SK-N-SH (cell line): Measurements from ENCODE around the gene INF2. TPM values are rescaled to one million over a fixed set of nuclear protein-coding genes. Genes with fewer than 3 reads are reported as not detected.

ENCODE experiments used
- CTCF ChIA-PET: fragments of 300-600, 350-600 bp; formaldehyde crosslinking; extraction: SDS; loops from one replicate; lab custom pipeline; 2021; lab: Yijun Ruan, JAX
- POLR2A ChIA-PET: fragments of 350-600 bp; sonication (Branson Sonifier 250); formaldehyde crosslinking; extraction: SDS; loops from one replicate; lab custom pipeline; 2020; ENCODE audit warnings: antibody characterized with exemption, inconsistent platforms; lab: Yijun Ruan, JAX
- DNase-seq: peaks from one replicate; pipeline ENCODE4 v3.0.0; 2012
- H2AFZ ChIP-seq: fragments of 200-600 bp; sonication (generic); 2 replicates; pipeline ENCODE4 v1.8.1; 2016; ENCODE audit warnings: antibody characterized with exemption, mild to moderate bottlenecking, low read depth
- H3F3A ChIP-seq: fragments of 200-600 bp; sonication (generic); replicated peaks from 2 replicates; pipeline ENCODE3; 2016; ENCODE audit warnings: antibody characterized with exemption, mild to moderate bottlenecking; ENCODE audit not compliant: insufficient read depth
- H3K27ac ChIP-seq, 2 experiments: fragments of 200-500 bp in 1 of 2; fragments of 200-600 bp in 1 of 2; sonication (Bioruptor generic) in 1 of 2; sonication (generic), shearing (Covaris generic) in 1 of 2; 2 replicates each; pipeline versions ENCODE4 v1.5.1 to v1.6.1; 2014 to 2016; ENCODE audit warnings: low read depth in 2 of 2, inconsistent platforms in 1 of 2, low read length in 1 of 2, mild to moderate bottlenecking in 1 of 2, mixed read lengths in 1 of 2
- H3K27me3 ChIP-seq: fragments of 200-600 bp; sonication (generic), shearing (Covaris generic); 2 replicates; pipeline ENCODE4 v1.6.1; 2016; ENCODE audit warnings: mixed run types; ENCODE audit not compliant: insufficient read depth
- H3K36me3 ChIP-seq, 2 experiments: fragments of 200-500 bp in 1 of 2; fragments of 200-600 bp in 1 of 2; sonication (Bioruptor generic) in 1 of 2; sonication (generic) in 1 of 2; replicated peaks in 1 of 2; 2 replicates each; pipeline versions ENCODE3 to v1.5.1; 2014 to 2016; ENCODE audit warnings: low read length in 1 of 2, mild to moderate bottlenecking in 1 of 2; ENCODE audit not compliant: insufficient read depth in 2 of 2, control insufficient read depth in 1 of 2
- H3K4me1 ChIP-seq, 2 experiments: fragments of 200-500 bp in 1 of 2; fragments of 200-600 bp in 1 of 2; sonication (Bioruptor generic) in 1 of 2; sonication (generic), shearing (Covaris generic) in 1 of 2; 2 replicates each; pipeline versions ENCODE4 v1.5.1 to v1.6.1; 2014 to 2016; ENCODE audit warnings: low read depth in 1 of 2, low read length in 1 of 2, mixed run types in 1 of 2; ENCODE audit not compliant: insufficient read depth in 2 of 2, control insufficient read depth in 1 of 2
- H3K4me2 ChIP-seq: fragments of 200-600 bp; sonication (generic), shearing (Covaris generic); 2 replicates; pipeline ENCODE4 v1.6.1; 2017; ENCODE audit warnings: mixed run types
- H3K4me3 ChIP-seq, 2 experiments: fragments of 200-500 bp in 1 of 2; fragments of 200-600 bp in 1 of 2; sonication (Bioruptor generic) in 1 of 2; sonication (generic), shearing (Covaris generic) in 1 of 2; 2 replicates each; pipeline versions ENCODE4 v1.5.1 to v1.8.1; 2014 to 2016; ENCODE audit warnings: low read depth in 2 of 2, inconsistent platforms in 1 of 2, low read length in 1 of 2, mild to moderate bottlenecking in 1 of 2, mixed read lengths in 1 of 2, moderate library complexity in 1 of 2
- H3K79me2 ChIP-seq: fragments of 200-600 bp; sonication (generic); 2 replicates; pipeline ENCODE4 v1.8.1; 2017; ENCODE audit warnings: mild to moderate bottlenecking; ENCODE audit not compliant: insufficient read depth
- H3K9ac ChIP-seq: fragments of 200-600 bp; sonication (generic); 2 replicates; pipeline ENCODE4 v1.6.1; 2017; ENCODE audit warnings: mixed run types
- H3K9me2 ChIP-seq: fragments of 200-600 bp; sonication (generic); 2 replicates; pipeline ENCODE4 v1.6.1; 2017; ENCODE audit warnings: mixed run types
- H3K9me3 ChIP-seq: fragments of 200-600 bp; sonication (generic); 2 replicates; pipeline ENCODE4 v1.6.1; 2017; ENCODE audit warnings: mixed run types, mild to moderate bottlenecking, moderate library complexity
- H4K20me1 ChIP-seq: fragments of 200-600 bp; sonication (generic); 2 replicates; pipeline ENCODE4 v1.6.1; 2017; ENCODE audit warnings: mild to moderate bottlenecking, mixed run types; ENCODE audit not compliant: insufficient read depth
- FOXM1 ChIP-seq: IDR thresholded peaks from 2 replicates; pipeline ENCODE4 v1.4.0; 2012; ENCODE audit warnings: low read depth, mild to moderate bottlenecking
- GABPA ChIP-seq: IDR thresholded peaks from 2 replicates; pipeline ENCODE4 v1.4.0; 2012; ENCODE audit warnings: low read depth, mild to moderate bottlenecking
- MEF2A ChIP-seq: IDR thresholded peaks from 2 replicates; pipeline ENCODE4 v1.4.0; 2012; ENCODE audit warnings: low read depth, borderline replicate concordance
- MXI1 ChIP-seq: IDR thresholded peaks from 2 replicates; pipeline ENCODE4 v1.6.1; 2012; ENCODE audit warnings: mild to moderate bottlenecking, low read depth, low read length, improper control_type of control experiment
- NFIC ChIP-seq: IDR thresholded peaks from 2 replicates; pipeline ENCODE4 v1.4.0; 2012; ENCODE audit warnings: borderline replicate concordance
- RCOR1 ChIP-seq: fragments of 150-350 bp; IDR thresholded peaks from 2 replicates; pipeline ENCODE4 v1.6.1; 2017; ENCODE audit warnings: antibody characterized with exemption, low read length
- RFX5 ChIP-seq: IDR thresholded peaks from 2 replicates; pipeline ENCODE4 v1.6.1; 2012; ENCODE audit warnings: mild to moderate bottlenecking, improper control_type of control experiment, low read length
- RXRA ChIP-seq: IDR thresholded peaks from 2 replicates; pipeline ENCODE4 v1.4.0; 2012; ENCODE audit warnings: low read depth, mild to moderate bottlenecking, borderline replicate concordance
- SIN3A ChIP-seq: IDR thresholded peaks from 2 replicates; pipeline ENCODE4 v1.6.1; 2012; ENCODE audit warnings: low read depth, mild to moderate bottlenecking, low read length, moderate library complexity, borderline replicate concordance
- SMC3 ChIP-seq: IDR thresholded peaks from 2 replicates; pipeline ENCODE4 v1.6.1; 2012; ENCODE audit warnings: low read depth, low read length, improper control_type of control experiment
- WGBS: methylation state at CpG from one replicate; pipeline ENCODE4 v1.1.6; 2017; ENCODE audit warnings: low lambda C conversion rate; 5-methylcytosine and 5-hydroxymethylcytosine counted together
- polyA plus RNA-seq, 3 experiments: library from polyadenylated mRNA; depleted of rRNA; stranded (reverse); fragments of >200 nt; gene quantifications; 2 replicates each; pipeline ENCODE4 v1.2.3, GENCODE V29; 2012
- TF ChIP-seq, protein P1 (sequence below): IDR thresholded peaks from 2 replicates; pipeline ENCODE4 v1.6.1; 2012; ENCODE audit warnings: mild to moderate bottlenecking, low read depth, low read length, moderate library complexity
- TF ChIP-seq, protein P2 (sequence below): fragments of 150-350 bp; IDR thresholded peaks from 2 replicates; pipeline ENCODE4 v1.6.1; 2016; ENCODE audit warnings: mild to moderate bottlenecking, low read depth, low read length

Gene INF2
- polyA plus RNA-seq, 1 of the 3 experiments (the other 2 are of a cell fraction), result 32.5 TPM

DNA sequence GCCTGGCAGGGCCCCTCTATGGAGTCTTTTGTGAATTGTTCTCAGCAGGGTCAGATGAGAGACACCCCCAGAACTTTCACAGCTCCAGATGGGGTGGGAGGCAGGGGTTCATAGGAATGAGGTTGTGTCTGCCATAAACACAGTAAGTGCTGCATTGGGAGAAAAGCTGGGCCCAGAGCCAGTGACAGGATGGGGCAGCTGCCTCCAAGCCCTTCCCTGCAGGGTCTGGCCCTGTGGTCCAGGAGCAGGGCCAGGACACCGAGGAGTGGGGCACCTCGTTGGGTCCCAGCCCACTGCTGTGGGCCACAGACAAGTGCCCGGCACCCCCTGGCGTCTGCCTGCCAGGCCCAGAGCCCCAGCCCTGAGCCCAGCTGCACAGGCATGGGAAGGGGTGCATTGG, 13.3 kb downstream of the INF2 start:
- Histone ChIP-seq H3K27me3 (no peaks in the 10 kb centered on the region), H3K4me1 (no peaks in the 10 kb centered on the region; a peak in 1 of 4 replicates), H3K9ac (no peak overlapping the region), H3K9me3 (no peaks in the 10 kb centered on the region), H2AFZ (no peak overlapping the region), H3K4me3 (no peak overlapping the region), H3K27ac (no peak overlapping the region), H4K20me1 (peaks cover 14% of the 10 kb centered on the region; the same call in 1 of the 2 replicates), H3K36me3 (peaks cover 0 to 20% of the 10 kb centered on the region in 2 experiments), H3K9me2 (no peaks in the 10 kb centered on the region), H3K4me2 (no peak overlapping the region), H3K79me2 (peaks cover 22% of the 10 kb centered on the region; the same call in 1 of the 2 replicates), H3F3A (no peaks in the 10 kb centered on the region)
- CTCF ChIA-PET, result interaction anchor here (1.1 to 1.5 kb wide), 3 partner anchors 20 to 66 kb away, joined by 4 to 5 read pairs (median 4); no protein-coding TSS in a partner anchor
- POLR2A ChIA-PET, result no interaction called here
- TF ChIP-seq SMC3 (no peak), RCOR1 (no peak), MEF2A (no peak), NFIC (no peak), SIN3A (no peak)
- WGBS, result 100% methylated on average over 1 of the region's 4 CpGs
- no peak for DNase-seq

DNA sequence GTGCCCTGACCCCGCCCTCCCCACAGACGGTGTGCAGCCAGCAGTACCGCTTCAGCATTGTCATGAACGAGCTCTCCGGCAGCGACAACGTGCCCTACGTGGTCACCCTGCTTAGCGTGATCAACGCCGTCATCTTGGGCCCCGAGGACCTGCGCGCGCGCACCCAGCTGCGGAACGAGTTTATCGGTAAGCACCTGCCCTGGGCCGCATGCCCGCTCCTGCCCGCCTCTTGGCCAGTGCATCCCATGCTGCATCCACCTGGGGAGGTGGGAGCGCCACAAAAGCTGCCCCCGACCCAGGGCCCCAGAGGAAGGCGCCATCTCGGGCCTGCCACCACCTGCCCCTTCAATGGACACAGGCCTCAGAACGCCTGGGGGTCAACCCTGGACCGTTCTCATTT, 13.9 kb downstream of the INF2 start:
- Histone ChIP-seq H3K27me3 (no peaks in the 10 kb centered on the region), H2AFZ (no peak overlapping the region), H3K27ac (no peak overlapping the region), H4K20me1 (0 out of 2 replicates have a peak, but pooled peaks cover 13% of the 10 kb centered on the region), H3K4me1 (no peaks in the 10 kb centered on the region; a peak in 1 of 4 replicates), H3K9me3 (no peaks in the 10 kb centered on the region), H3K4me2 (no peak overlapping the region), H3K79me2 (peaks cover 16% of the 10 kb centered on the region; the same call in 1 of the 2 replicates), H3K9ac (no peak overlapping the region), H3K36me3 (peaks cover 0 to 20% of the 10 kb centered on the region in 2 experiments), H3F3A (no peaks in the 10 kb centered on the region), H3K4me3 (no peak overlapping the region), H3K9me2 (no peaks in the 10 kb centered on the region)
- no peak for DNase-seq
- CTCF ChIA-PET, result interaction anchor here (1.2 to 1.5 kb wide), 2 partner anchors 20 to 65 kb away, joined by 4 to 5 read pairs; no protein-coding TSS in a partner anchor
- no peak for TF ChIP-seq RFX5
- over 99% methylated on average over 19 of the region's 28 CpGs for WGBS
- POLR2A ChIA-PET, result no interaction called here

DNA sequence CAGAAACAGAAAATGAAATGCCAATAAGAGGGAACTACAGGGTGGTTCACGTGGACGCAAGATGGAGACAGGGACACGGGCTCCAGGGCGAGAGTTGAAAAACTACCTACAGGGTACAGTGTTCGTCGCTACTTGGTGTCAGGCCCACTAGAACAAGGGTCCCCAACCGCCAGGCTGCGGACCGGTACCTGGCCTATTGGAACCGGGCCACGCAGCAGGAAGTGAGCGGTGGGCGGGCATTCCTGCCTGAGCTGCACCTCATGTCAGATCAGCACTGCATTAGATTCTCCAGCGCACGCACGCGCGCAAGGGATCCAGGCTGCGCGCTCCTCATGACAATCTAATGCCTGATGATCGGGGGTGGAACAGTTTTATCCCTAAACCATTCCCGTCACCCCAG, 14.8 kb downstream of the INF2 start:
- 99% methylated on average over 20 of the region's 22 CpGs for WGBS
- Histone ChIP-seq H3K4me1 (no peaks in the 10 kb centered on the region; a peak in 1 of 4 replicates), H3K36me3 (peaks cover 0 to 20% of the 10 kb centered on the region in 2 experiments), H3K9me2 (no peaks in the 10 kb centered on the region), H3K9me3 (no peaks in the 10 kb centered on the region), H4K20me1 (peaks cover 4% of the 10 kb centered on the region; the same call in 1 of the 2 replicates), H3K27ac (no peak overlapping the region), H3K4me2 (no peak overlapping the region), H3K79me2 (peaks cover 7% of the 10 kb centered on the region; the same call in 1 of the 2 replicates), H3K27me3 (no peaks in the 10 kb centered on the region), H3K9ac (no peak overlapping the region), H3F3A (no peaks in the 10 kb centered on the region), H3K4me3 (no peak overlapping the region), H2AFZ (no peak overlapping the region)
- DNase-seq, result no peak
- POLR2A ChIA-PET, result no interaction called here
- no peak for TF ChIP-seq RXRA
- no peak for TF ChIP-seq SMC3
- no peak for TF ChIP-seq RFX5
- TF ChIP-seq, protein P1, sequence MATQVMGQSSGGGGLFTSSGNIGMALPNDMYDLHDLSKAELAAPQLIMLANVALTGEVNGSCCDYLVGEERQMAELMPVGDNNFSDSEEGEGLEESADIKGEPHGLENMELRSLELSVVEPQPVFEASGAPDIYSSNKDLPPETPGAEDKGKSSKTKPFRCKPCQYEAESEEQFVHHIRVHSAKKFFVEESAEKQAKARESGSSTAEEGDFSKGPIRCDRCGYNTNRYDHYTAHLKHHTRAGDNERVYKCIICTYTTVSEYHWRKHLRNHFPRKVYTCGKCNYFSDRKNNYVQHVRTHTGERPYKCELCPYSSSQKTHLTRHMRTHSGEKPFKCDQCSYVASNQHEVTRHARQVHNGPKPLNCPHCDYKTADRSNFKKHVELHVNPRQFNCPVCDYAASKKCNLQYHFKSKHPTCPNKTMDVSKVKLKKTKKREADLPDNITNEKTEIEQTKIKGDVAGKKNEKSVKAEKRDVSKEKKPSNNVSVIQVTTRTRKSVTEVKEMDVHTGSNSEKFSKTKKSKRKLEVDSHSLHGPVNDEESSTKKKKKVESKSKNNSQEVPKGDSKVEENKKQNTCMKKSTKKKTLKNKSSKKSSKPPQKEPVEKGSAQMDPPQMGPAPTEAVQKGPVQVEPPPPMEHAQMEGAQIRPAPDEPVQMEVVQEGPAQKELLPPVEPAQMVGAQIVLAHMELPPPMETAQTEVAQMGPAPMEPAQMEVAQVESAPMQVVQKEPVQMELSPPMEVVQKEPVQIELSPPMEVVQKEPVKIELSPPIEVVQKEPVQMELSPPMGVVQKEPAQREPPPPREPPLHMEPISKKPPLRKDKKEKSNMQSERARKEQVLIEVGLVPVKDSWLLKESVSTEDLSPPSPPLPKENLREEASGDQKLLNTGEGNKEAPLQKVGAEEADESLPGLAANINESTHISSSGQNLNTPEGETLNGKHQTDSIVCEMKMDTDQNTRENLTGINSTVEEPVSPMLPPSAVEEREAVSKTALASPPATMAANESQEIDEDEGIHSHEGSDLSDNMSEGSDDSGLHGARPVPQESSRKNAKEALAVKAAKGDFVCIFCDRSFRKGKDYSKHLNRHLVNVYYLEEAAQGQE, result no peak
- TF ChIP-seq MXI1, result no peak
- no peak for TF ChIP-seq GABPA
- TF ChIP-seq, protein P2, sequence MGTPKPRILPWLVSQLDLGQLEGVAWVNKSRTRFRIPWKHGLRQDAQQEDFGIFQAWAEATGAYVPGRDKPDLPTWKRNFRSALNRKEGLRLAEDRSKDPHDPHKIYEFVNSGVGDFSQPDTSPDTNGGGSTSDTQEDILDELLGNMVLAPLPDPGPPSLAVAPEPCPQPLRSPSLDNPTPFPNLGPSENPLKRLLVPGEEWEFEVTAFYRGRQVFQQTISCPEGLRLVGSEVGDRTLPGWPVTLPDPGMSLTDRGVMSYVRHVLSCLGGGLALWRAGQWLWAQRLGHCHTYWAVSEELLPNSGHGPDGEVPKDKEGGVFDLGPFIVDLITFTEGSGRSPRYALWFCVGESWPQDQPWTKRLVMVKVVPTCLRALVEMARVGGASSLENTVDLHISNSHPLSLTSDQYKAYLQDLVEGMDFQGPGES, result no peak
- TF ChIP-seq RCOR1, result no peak
- no peak for TF ChIP-seq NFIC
- no peak for TF ChIP-seq FOXM1
- CTCF ChIA-PET, result interaction anchor here (1.2 to 1.5 kb wide), 2 partner anchors 19 to 64 kb away, joined by 4 to 7 read pairs; partner anchors contain the start of gene ADSS1
